GM12878 (cell line): ENCODE data around the gene TMEM61.

Experiments used
- CBX3 ChIP-seq: fragments of 200-600 bp; sonication (generic); IDR thresholded peaks from 2 replicates; pipeline ENCODE4 v1.6.1; 2016; ENCODE audit warnings: low read depth, borderline replicate concordance
- PAX8 ChIP-seq: fragments of 450-650 bp; IDR thresholded peaks from 2 replicates; pipeline ENCODE4 v1.6.1; 2017; ENCODE audit warnings: mild to moderate bottlenecking, moderate library complexity
- RAD21 ChIP-seq: IDR thresholded peaks from 2 replicates; pipeline ENCODE4 v1.6.1; 2011; ENCODE audit warnings: mild to moderate bottlenecking, low read depth, low read length, moderate library complexity; ENCODE audit not compliant: insufficient read depth
- SMAD1 ChIP-seq: fragments of 450-650 bp; IDR thresholded peaks from 2 replicates; pipeline ENCODE4 v1.6.1; 2018; ENCODE audit warnings: mild to moderate bottlenecking, low read depth; ENCODE audit not compliant: partially characterized antibody
- TARDBP ChIP-seq: IDR thresholded peaks from 2 replicates; pipeline ENCODE4 v1.6.1; 2016; ENCODE audit warnings: borderline replicate concordance
- ZNF384 ChIP-seq: IDR thresholded peaks from 2 replicates; pipeline ENCODE4 v1.6.1; 2012; ENCODE audit warnings: low read depth, mild to moderate bottlenecking, low read length, improper control_type of control experiment, borderline replicate concordance

DNA sequence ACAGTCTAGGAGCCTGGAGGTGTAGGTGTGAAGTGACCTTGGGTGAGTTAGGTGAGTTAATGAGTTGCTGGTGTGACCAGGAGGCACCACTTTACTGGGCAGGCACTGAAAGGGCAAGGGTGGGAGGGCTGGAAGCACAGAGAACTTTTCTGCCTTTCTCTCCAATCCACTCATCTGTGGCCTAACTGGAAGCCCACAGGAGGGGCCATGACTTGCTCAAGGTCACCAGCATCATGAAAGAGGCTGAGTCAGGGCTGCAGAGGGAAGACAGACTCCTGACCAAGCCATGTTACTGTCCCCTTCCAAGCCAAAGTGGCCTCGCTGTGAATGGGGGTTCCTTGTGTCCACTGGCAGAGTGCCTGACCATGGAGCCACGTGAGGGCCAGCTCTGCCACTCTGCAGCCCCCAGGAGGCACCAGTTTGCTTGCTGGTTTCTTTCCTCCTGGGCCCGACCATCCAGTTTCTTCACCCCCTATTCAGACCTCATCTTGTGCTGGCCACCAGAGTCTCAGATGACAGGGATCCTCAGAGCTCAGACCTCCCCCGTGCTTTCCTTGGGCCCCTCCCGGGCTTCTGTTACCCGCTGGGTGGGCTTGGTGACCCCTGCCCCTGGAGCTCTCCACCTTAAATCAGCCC is 14.0 kb downstream of the TMEM61 start:
- TF ChIP-seq RAD21, result no peak
- no peak for TF ChIP-seq TARDBP
- no peak for TF ChIP-seq ZNF384
- no peak for TF ChIP-seq PAX8
- TF ChIP-seq SMAD1, result no peak
- no peak for TF ChIP-seq CBX3
